Lung (tissue), 12 donors: Measurements from ENCODE around the gene ITIH2. TPM values are rescaled to one million over a fixed set of nuclear protein-coding genes. Genes with fewer than 3 reads are reported as not detected.
"Not testable (repeated sequence)": the region's sequence is repeated elsewhere in the genome, so short reads cannot be mapped to it uniquely, and the experiment has no call there.

Experiments used
- ATAC-seq: fragments of 200-7000 bp; cut with Tn5 transposase; one replicate; pipeline ENCODE4 v1.9.1; 2020; ENCODE audit warnings: moderate number of reproducible peaks; ENCODE audit not compliant: insufficient read depth, low FRiP score
- DNase-seq, 3 donors: peaks; one replicate each; pipeline ENCODE4 v3.0.0-alpha.2; 2013 to 2017
- H3K27ac ChIP-seq, 2 donors: one replicate each; pipeline ENCODE4 v1.5.1; 2013; ENCODE audit warnings: mild to moderate bottlenecking in 2 of 2, moderate library complexity in 2 of 2, control low read depth in 1 of 2, inconsistent platforms in 1 of 2, low read depth in 1 of 2, low read length in 1 of 2
- H3K27me3 ChIP-seq, 3 donors: one replicate each; pipeline ENCODE4 v1.5.1; 2013; ENCODE audit warnings: low read length in 2 of 3; ENCODE audit not compliant: control insufficient read depth in 3 of 3, insufficient read depth in 3 of 3
- H3K36me3 ChIP-seq, 4 donors: one replicate each; pipeline ENCODE4 v1.5.1; 2013; ENCODE audit warnings: low read length in 4 of 4, mild to moderate bottlenecking in 1 of 4, moderate library complexity in 1 of 4; ENCODE audit not compliant: control insufficient read depth in 4 of 4, insufficient read depth in 4 of 4
- H3K4me1 ChIP-seq, 5 donors: one replicate each; pipeline ENCODE4 v1.5.1; 2013; ENCODE audit warnings: low read length in 5 of 5, mild to moderate bottlenecking in 2 of 5, moderate library complexity in 1 of 5; ENCODE audit not compliant: control insufficient read depth in 5 of 5, insufficient read depth in 5 of 5
- H3K4me3 ChIP-seq: one replicate; pipeline ENCODE4 v1.5.1; 2013; ENCODE audit warnings: mild to moderate bottlenecking, control low read depth, moderate library complexity
- H3K9ac ChIP-seq, 2 donors: one replicate each; pipeline ENCODE4 v1.5.1; 2013; ENCODE audit warnings: low read length in 2 of 2, control low read depth in 1 of 2; ENCODE audit not compliant: insufficient read depth in 1 of 2
- H3K9me3 ChIP-seq, 4 donors: one replicate each; pipeline ENCODE4 v1.5.1; 2013; ENCODE audit warnings: low read length in 3 of 4, mild to moderate bottlenecking in 1 of 4, moderate library complexity in 1 of 4; ENCODE audit not compliant: control insufficient read depth in 4 of 4, insufficient read depth in 3 of 4
- CTCF ChIP-seq: IDR thresholded peaks from 2 replicates; pipeline ENCODE4 v1.5.1; 2012; ENCODE audit warnings: mild to moderate bottlenecking; ENCODE audit errors: control extremely low read depth, extremely low read depth
- WGBS, 2 donors: extraction: QIAGEN DNeasy Blood & Tissue Kit; methylation state at CpG; one replicate each; pipeline ENCODE4 v1.1.7; 2013; 5-methylcytosine and 5-hydroxymethylcytosine counted together
- polyA plus RNA-seq, 2 donors: library from polyadenylated mRNA; stranded (reverse); fragments of 200-250 nt; gene quantifications; one replicate each; pipeline ENCODE4 v1.2.1, GENCODE V29; 2013
- total RNA-seq, 2 donors: library from RNA; depleted of rRNA in 1 of 2; stranded (reverse); fragments of >200 nt in 1 of 2; gene quantifications; one replicate each; pipeline ENCODE4 v1.2.1, GENCODE V29; 2014 to 2021
- donor health status: control.
- donor health status: control.
- donor health status: Bipolar disorder and iron deficiency.
- donor health status: healthy.
- donor health status: DM: yes; HTN: yes; CAD: no.

The ITIH2 gene
- total and polyA plus RNA-seq, 4 donors = 0.08 to 4.9 (median 0.95) TPM; not detected in 1

GRCh38 chr10:7687228-7687907, 15.7 kb upstream of the ITIH2 start:
- Histone ChIP-seq H3K4me1 (no peaks in the 10 kb centered on the region), H3K9me3 (peaks cover 0 to 8% (median 0%) of the 10 kb centered on the region in 4 donors), H3K9ac (no peak overlapping the region), H3K36me3 (no peaks in the 10 kb centered on the region), H3K4me3 (no peak overlapping the region), H3K27ac (no peak overlapping the region), H3K27me3 (peaks cover 0 to 2% (median 0%) of the 10 kb centered on the region in 3 donors)
- 21% methylated on average over 20 of the region's 20 CpGs for WGBS, 2 donors
- DNase-seq (peak; percentile 91 to 96 (median 91)), ATAC-seq (peak; percentile 88)
- TF ChIP-seq CTCF = peak; percentile 97

DNA sequence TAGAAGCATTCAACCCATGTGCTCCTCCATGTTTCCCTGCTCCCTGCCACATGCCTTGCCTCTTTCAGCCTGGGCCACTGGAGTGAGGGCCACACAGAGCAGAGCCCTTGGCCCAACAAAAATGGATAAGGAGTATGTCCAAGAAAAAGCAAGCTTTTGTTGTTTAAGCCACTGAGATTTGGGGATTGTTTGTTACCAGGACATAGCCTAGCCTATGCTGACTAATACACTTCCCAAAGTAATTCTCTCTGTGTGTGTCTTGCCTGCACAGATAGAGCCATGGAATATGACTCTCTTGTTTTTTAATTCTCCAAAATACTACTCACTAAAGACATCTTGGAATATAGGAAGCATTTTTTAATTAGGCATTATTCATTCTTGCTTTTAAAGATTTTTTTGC, 13.5 kb upstream of the ITIH2 start:
- H3K27me3 ChIP-seq = peaks cover 0 to 2% (median 0%) of the 10 kb centered on the region in 3 donors
- H3K9me3 ChIP-seq = peaks cover 0 to 9% (median 1%) of the 10 kb centered on the region in 4 donors
- no peak overlapping the region for H3K4me3 ChIP-seq
- no peak for TF ChIP-seq CTCF
- ATAC-seq (no peak), DNase-seq (no peak)
- H3K9ac ChIP-seq = no peak overlapping the region
- no peaks in the 10 kb centered on the region for H3K36me3 ChIP-seq
- no peaks in the 10 kb centered on the region for H3K4me1 ChIP-seq
- no peak overlapping the region for H3K27ac ChIP-seq

GRCh38 chr10:7690885-7691597, 12.1 kb upstream of the ITIH2 start:
- ATAC-seq, H3K9ac ChIP-seq, H3K4me3 ChIP-seq, H3K36me3 ChIP-seq, H3K27ac ChIP-seq, DNase-seq, H3K27me3 ChIP-seq, H3K9me3 ChIP-seq, H3K4me1 ChIP-seq: not testable (repeated sequence)
- WGBS, 2 donors = 72 to 83% methylated on average over 3 of the region's 3 CpGs

DNA sequence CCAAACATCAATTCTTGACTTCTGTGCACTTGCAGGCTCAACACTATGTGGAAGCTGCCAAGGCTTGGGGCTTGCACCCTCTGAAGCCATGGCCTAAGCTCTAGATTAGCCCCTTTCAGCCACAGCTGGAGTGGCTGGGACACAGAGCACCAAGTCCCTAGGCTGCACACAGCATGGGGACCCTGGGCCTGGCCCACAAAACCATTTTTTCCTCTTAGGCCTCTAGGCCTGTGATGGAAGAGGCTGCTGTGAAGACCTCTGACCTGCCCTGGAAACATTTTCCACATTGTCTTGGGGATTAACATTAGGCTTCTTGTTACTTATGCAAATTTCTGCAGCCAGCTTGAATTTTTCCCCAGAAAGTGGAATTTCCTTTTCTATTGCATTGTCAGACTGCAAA, 10.7 kb upstream of the ITIH2 start:
- H3K4me1 ChIP-seq, H3K9me3 ChIP-seq, H3K9ac ChIP-seq, H3K4me3 ChIP-seq, H3K36me3 ChIP-seq, H3K27me3 ChIP-seq, DNase-seq, H3K27ac ChIP-seq, ATAC-seq: not testable (repeated sequence)

DNA sequence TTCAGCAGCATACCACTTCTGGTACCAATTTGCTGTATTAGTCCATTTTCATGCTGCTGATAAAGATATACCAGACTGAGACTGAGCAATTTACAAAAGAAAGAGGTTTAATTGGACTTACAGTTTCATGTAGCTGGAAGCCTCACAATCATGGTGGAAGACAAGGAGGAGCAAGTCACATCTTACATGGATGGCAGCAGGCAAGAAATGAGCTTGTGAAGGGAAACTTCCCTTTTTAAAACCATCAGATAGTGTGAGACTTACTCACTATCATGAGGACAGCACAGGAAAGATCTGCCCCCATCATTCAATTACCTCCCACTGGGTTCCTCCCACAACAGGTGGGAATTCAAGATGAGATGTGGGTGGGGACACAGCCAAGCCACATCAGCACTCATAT, 9.9 kb upstream of the ITIH2 start:
- not testable (repeated sequence) for H3K9ac ChIP-seq, H3K4me3 ChIP-seq, H3K36me3 ChIP-seq, DNase-seq, H3K9me3 ChIP-seq, H3K27me3 ChIP-seq, ATAC-seq, H3K4me1 ChIP-seq, H3K27ac ChIP-seq
